Muscle of back (tissue), 11 donors: ENCODE measurements around the gene DSCAM. TPM values are rescaled to one million over a fixed set of nuclear protein-coding genes. Genes with fewer than 3 reads are reported as not detected.

Source experiments
- DNase-seq, 3 donors: peaks; one replicate each; pipeline versions ENCODE4 v3.0.0 to v3.0.0-alpha.2; 2013
- polyA plus RNA-seq, 10 donors: library from polyadenylated mRNA; unstranded; fragments of 120-200 nt; gene quantifications; one replicate each; pipeline ENCODE4 v1.2.1, GENCODE V29; 2013; ENCODE audit not compliant: insufficient read length in 10 of 10

Gene DSCAM
- polyA plus RNA-seq, 10 donors, result 0.57 to 3.1 (median 1.7) TPM

GRCh38 chr21:40540216-40540615 is 306.7 kb downstream of the DSCAM start:
- DNase-seq, result no peak

- DNase-seq, result no peak
These were observed 312.1 kb downstream of the DSCAM start for GRCh38 chr21:40534886-40535285.

- DNase-seq, result no peak
These were observed 315.4 kb downstream of the DSCAM start for GRCh38 chr21:40531431-40532110.

GRCh38 chr21:40531016-40531415 is 315.9 kb downstream of the DSCAM start:
- no peak for DNase-seq

- peak; percentile 10 to 39 (median 17) for DNase-seq
These were observed 329.3 kb downstream of the DSCAM start for GRCh38 chr21:40517646-40518045.

GRCh38 chr21:40516335-40516734 is 330.6 kb downstream of the DSCAM start:
- peak in 2 of 3 donors; percentile 42 to 61 for DNase-seq

GRCh38 chr21:40512590-40512989 is 334.4 kb downstream of the DSCAM start:
- no peak for DNase-seq

- peak in 1 of 3 donors; percentile 76 for DNase-seq
These were observed 339.0 kb downstream of the DSCAM start for GRCh38 chr21:40507978-40508377.

- DNase-seq, result peak in 1 of 3 donors; percentile 71
These were observed 341.3 kb downstream of the DSCAM start for GRCh38 chr21:40505681-40506080.

GRCh38 chr21:40505244-40505643 is 341.7 kb downstream of the DSCAM start:
- DNase-seq, result no peak

- no peak for DNase-seq
These were observed 342.1 kb downstream of the DSCAM start for GRCh38 chr21:40504825-40505224.

GRCh38 chr21:40496116-40496515 is 350.8 kb downstream of the DSCAM start:
- DNase-seq, result no peak

- DNase-seq, result no peak
These were observed 356.6 kb downstream of the DSCAM start for GRCh38 chr21:40490408-40490807.

GRCh38 chr21:40489001-40489400 is 358.0 kb downstream of the DSCAM start:
- DNase-seq, result no peak

GRCh38 chr21:40481764-40482163 is 365.2 kb downstream of the DSCAM start:
- DNase-seq, result no peak

GRCh38 chr21:40474513-40474912 is 372.4 kb downstream of the DSCAM start:
- DNase-seq, result no peak

GRCh38 chr21:40472013-40472412 is 374.9 kb downstream of the DSCAM start:
- DNase-seq, result no peak

GRCh38 chr21:40471103-40471502 is 375.9 kb downstream of the DSCAM start:
- peak in 2 of 3 donors; percentile 4 to 14 for DNase-seq

GRCh38 chr21:40466893-40467483 is 380.0 kb downstream of the DSCAM start:
- peak; percentile 30 to 54 (median 39) for DNase-seq

GRCh38 chr21:40465382-40465781 is 381.6 kb downstream of the DSCAM start:
- no peak for DNase-seq

- no peak for DNase-seq
These were observed 383.8 kb downstream of the DSCAM start for GRCh38 chr21:40463176-40463575.

GRCh38 chr21:40461008-40461407 is 385.9 kb downstream of the DSCAM start:
- no peak for DNase-seq

- no peak for DNase-seq
These were observed 389.2 kb downstream of the DSCAM start for GRCh38 chr21:40457741-40458140.

GRCh38 chr21:40454057-40454456 is 392.9 kb downstream of the DSCAM start:
- no peak for DNase-seq
